T-helper 1 cell treated with Interleukin-12 subunit alpha and Interleukin-12 subunit beta and Interleukin-4 antibody, amounts not matched to agents 30 ng/mL and 1 ng/mL, for 36 hours (primary cell): ENCODE data around the gene DGAT2L6. TPM values are rescaled to one million over a fixed set of nuclear protein-coding genes. Genes with fewer than 3 reads are reported as not detected.

Source experiments
- total RNA-seq: library from RNA; stranded (reverse); gene quantifications from 2 replicates; pipeline ENCODE4 v1.2.3, GENCODE V29; 2022

DGAT2L6 gene
- total RNA-seq, 1 donor from 2014 or later, result not detected

Other genes starting within 250 kb of the DGAT2L6 start
- gene AWAT2, start 127.5 kb upstream of the DGAT2L6 start, total RNA-seq, result not detected in 2 replicates
- gene OTUD6A, start 115.0 kb upstream of the DGAT2L6 start, total RNA-seq, result not detected in 2 replicates
- gene IGBP1, start 44.0 kb upstream of the DGAT2L6 start, total RNA-seq, result 41.2 and 45.3 TPM in 2 replicates
- not detected in 2 replicates for gene AWAT1, start 57.2 kb downstream of the DGAT2L6 start, total RNA-seq
- gene P2RY4, start 82.7 kb downstream of the DGAT2L6 start, total RNA-seq, result 0.34 TPM in 1 of 2 replicates, not detected in the other
- not detected in 2 replicates for gene ARR3, start 90.9 kb downstream of the DGAT2L6 start, total RNA-seq
- gene RAB41, start 104.7 kb downstream of the DGAT2L6 start, total RNA-seq, result not detected in 2 replicates
- 32.4 and 36.1 TPM in 2 replicates for gene PDZD11, start 112.4 kb downstream of the DGAT2L6 start, total RNA-seq
- 29.6 and 30.0 TPM in 2 replicates for gene KIF4A, start 112.6 kb downstream of the DGAT2L6 start, total RNA-seq
- 0.29 and 0.64 TPM in 2 replicates for gene GDPD2, start 245.8 kb downstream of the DGAT2L6 start, total RNA-seq